KOPT-K1 (cell line): ENCODE data around the gene RNPEPL1.
A peak's percentile ranks its signal among the peaks of the same experiment; 100 is the strongest.

Source experiments
- H3K27ac ChIP-seq: fragments of 200-600 bp; sonication (generic); 2 replicates; pipeline ENCODE4 v1.5.1; 2016; ENCODE audit warnings: antibody characterized with exemption, mild to moderate bottlenecking, low read depth, low read length; ENCODE audit not compliant: poor library complexity, severe bottlenecking
- H3K36me3 ChIP-seq: fragments of 200-600 bp; sonication (generic); 2 replicates; pipeline ENCODE4 v1.5.1; 2017; ENCODE audit warnings: antibody characterized with exemption, mild to moderate bottlenecking, low read length, moderate library complexity; ENCODE audit not compliant: insufficient read depth
- H3K9me3 ChIP-seq: fragments of 200-600 bp; sonication (generic); 2 replicates; pipeline ENCODE4 v1.5.1; 2017; ENCODE audit warnings: antibody characterized with exemption, low read length, mild to moderate bottlenecking; ENCODE audit not compliant: insufficient read depth, poor library complexity, severe bottlenecking

The RNPEPL1 gene

GRCh38 chr2:240586198-240586918 is 18.1 kb downstream of the RNPEPL1 start, which contains the start of gene CAPN10:
TSS of gene CAPN10 (plus strand) at chr2:240586734. CDS start at chr2:240586912, 178 bp downstream.
- H3K36me3 ChIP-seq, result peaks cover 29% of the 10 kb centered on the region
- no peaks in the 10 kb centered on the region for H3K9me3 ChIP-seq
- peak within 1 kb of the TSS; percentile 94 for H3K27ac ChIP-seq

- peak overlapping the region; percentile 94 for H3K27ac ChIP-seq
- H3K9me3 ChIP-seq, result no peaks in the 10 kb centered on the region
- H3K36me3 ChIP-seq, result peaks cover 37% of the 10 kb centered on the region
Observed at GRCh38 chr2:240586919-240587800, 18.9 kb downstream of the RNPEPL1 start.

- peaks cover 43% of the 10 kb centered on the region for H3K36me3 ChIP-seq
- H3K9me3 ChIP-seq, result no peaks in the 10 kb centered on the region
- H3K27ac ChIP-seq, result peak overlapping the region; percentile 94
Observed at GRCh38 chr2:240588006-240588655, 19.8 kb downstream of the RNPEPL1 start.

- no peaks in the 10 kb centered on the region for H3K9me3 ChIP-seq
- peaks cover 48% of the 10 kb centered on the region for H3K36me3 ChIP-seq
- H3K27ac ChIP-seq, result no peak overlapping the region
Observed at GRCh38 chr2:240588669-240589068, 20.4 kb downstream of the RNPEPL1 start.

- Histone ChIP-seq H3K36me3 (peaks cover 53% of the 10 kb centered on the region), H3K9me3 (no peaks in the 10 kb centered on the region)
Observed at GRCh38 chr2:240589375-240589774, 21.1 kb downstream of the RNPEPL1 start.

GRCh38 chr2:240589850-240590525 is 21.7 kb downstream of the RNPEPL1 start:
- peaks cover 59% of the 10 kb centered on the region for H3K36me3 ChIP-seq
- H3K27ac ChIP-seq, result no peak overlapping the region
- H3K9me3 ChIP-seq, result no peaks in the 10 kb centered on the region

More at GRCh38 chr2:240589375-240589774, 21.1 kb downstream of the RNPEPL1 start:
- H3K27ac ChIP-seq, result no peak overlapping the region

GRCh38 chr2:240590681-240591111 is 22.4 kb downstream of the RNPEPL1 start:
- Histone ChIP-seq H3K9me3 (no peaks in the 10 kb centered on the region), H3K27ac (no peak overlapping the region), H3K36me3 (peaks cover 66% of the 10 kb centered on the region)

- no peaks in the 10 kb centered on the region for H3K9me3 ChIP-seq
- peaks cover 72% of the 10 kb centered on the region for H3K36me3 ChIP-seq
- H3K27ac ChIP-seq, result no peak overlapping the region
Observed at GRCh38 chr2:240591226-240591625, 22.9 kb downstream of the RNPEPL1 start.

GRCh38 chr2:240591784-240592183 is 23.5 kb downstream of the RNPEPL1 start:
- peaks cover 76% of the 10 kb centered on the region for H3K36me3 ChIP-seq
- no peaks in the 10 kb centered on the region for H3K9me3 ChIP-seq

GRCh38 chr2:240593026-240593702 is 24.9 kb downstream of the RNPEPL1 start:
- Histone ChIP-seq H3K9me3 (no peaks in the 10 kb centered on the region), H3K36me3 (peaks cover 88% of the 10 kb centered on the region), H3K27ac (no peak overlapping the region)

More at GRCh38 chr2:240591784-240592183, 23.5 kb downstream of the RNPEPL1 start:
- H3K27ac ChIP-seq, result no peak overlapping the region

- Histone ChIP-seq H3K36me3 (peaks cover 95% of the 10 kb centered on the region), H3K27ac (no peak overlapping the region), H3K9me3 (no peaks in the 10 kb centered on the region)
Observed at GRCh38 chr2:240593703-240594451, 25.6 kb downstream of the RNPEPL1 start.

GRCh38 chr2:240594511-240595380 is 26.5 kb downstream of the RNPEPL1 start:
- Histone ChIP-seq H3K27ac (no peak overlapping the region), H3K36me3 (peaks cover 95% of the 10 kb centered on the region), H3K9me3 (no peaks in the 10 kb centered on the region)
